Astrocyte of the spinal cord (primary cell): ENCODE data around the gene WNT4.

Experiments used
- DNase-seq: peaks from one replicate; pipeline ENCODE4 v3.0.0; 2011; ENCODE audit warnings: low read depth, low spot score
- H3K4me3 ChIP-seq: 2 replicates; pipeline ENCODE4 v1.5.1; 2011; ENCODE audit warnings: low read depth, mild to moderate bottlenecking, low read length, moderate library complexity
- in situ Hi-C: cut with HindIII; loops from 2 replicates; pipeline ENCODE4 v1.10.0; 2017; ENCODE audit warnings: low sequenced_read_pairs
- TF ChIP-seq, protein P1 (sequence below): IDR thresholded peaks from 2 replicates; pipeline ENCODE4 v1.5.1; 2012; ENCODE audit warnings: low read depth, mild to moderate bottlenecking, low read length, inconsistent platforms

WNT4 gene

DNA sequence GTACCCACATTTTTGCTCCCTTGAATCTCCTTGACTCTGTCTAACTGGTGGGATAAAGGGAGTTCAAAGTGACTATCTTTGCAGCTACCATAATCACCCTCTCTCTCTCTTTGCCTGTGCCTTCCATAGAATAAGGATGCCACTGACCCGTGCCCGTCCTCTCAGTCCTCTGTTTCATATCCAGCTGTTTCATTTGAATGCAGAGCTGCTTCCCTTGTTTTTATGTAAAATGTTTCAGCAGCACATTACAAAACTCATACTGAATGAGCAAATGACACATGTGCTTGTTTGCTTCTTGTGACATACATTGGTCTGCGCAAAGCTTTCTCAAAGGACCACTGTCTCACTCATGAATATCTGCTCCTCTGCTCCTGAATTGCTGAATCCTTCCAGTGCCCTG, 52.0 kb downstream of the WNT4 start:
- DNase-seq, result no peak
- H3K4me3 ChIP-seq, result no peak overlapping the region
- in situ Hi-C loops, result no loop called here
- TF ChIP-seq, protein P1, sequence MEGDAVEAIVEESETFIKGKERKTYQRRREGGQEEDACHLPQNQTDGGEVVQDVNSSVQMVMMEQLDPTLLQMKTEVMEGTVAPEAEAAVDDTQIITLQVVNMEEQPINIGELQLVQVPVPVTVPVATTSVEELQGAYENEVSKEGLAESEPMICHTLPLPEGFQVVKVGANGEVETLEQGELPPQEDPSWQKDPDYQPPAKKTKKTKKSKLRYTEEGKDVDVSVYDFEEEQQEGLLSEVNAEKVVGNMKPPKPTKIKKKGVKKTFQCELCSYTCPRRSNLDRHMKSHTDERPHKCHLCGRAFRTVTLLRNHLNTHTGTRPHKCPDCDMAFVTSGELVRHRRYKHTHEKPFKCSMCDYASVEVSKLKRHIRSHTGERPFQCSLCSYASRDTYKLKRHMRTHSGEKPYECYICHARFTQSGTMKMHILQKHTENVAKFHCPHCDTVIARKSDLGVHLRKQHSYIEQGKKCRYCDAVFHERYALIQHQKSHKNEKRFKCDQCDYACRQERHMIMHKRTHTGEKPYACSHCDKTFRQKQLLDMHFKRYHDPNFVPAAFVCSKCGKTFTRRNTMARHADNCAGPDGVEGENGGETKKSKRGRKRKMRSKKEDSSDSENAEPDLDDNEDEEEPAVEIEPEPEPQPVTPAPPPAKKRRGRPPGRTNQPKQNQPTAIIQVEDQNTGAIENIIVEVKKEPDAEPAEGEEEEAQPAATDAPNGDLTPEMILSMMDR, result no peak

DNA sequence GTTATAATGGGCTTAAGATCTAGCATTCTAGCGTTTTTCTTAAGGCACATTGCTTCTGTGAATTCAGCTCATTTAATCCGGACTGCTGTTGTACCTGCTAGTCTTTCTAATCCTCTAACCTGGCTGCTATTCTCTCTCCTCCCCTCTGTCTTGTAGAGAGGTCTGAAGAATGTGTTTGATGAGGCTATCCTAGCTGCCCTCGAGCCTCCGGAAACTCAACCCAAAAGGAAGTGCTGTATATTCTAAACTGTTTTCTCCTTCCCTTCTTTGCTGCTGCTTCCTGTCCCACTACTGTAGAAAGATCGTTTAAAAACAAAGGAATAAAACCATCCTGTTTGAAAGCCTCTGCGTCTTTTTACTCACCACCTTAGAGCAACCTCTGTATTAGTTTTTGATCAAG, 53.1 kb downstream of the WNT4 start:
- TF ChIP-seq, protein P1, result no peak
- no peak overlapping the region for H3K4me3 ChIP-seq
- no peak for DNase-seq
- in situ Hi-C loops, result no loop called here

DNA sequence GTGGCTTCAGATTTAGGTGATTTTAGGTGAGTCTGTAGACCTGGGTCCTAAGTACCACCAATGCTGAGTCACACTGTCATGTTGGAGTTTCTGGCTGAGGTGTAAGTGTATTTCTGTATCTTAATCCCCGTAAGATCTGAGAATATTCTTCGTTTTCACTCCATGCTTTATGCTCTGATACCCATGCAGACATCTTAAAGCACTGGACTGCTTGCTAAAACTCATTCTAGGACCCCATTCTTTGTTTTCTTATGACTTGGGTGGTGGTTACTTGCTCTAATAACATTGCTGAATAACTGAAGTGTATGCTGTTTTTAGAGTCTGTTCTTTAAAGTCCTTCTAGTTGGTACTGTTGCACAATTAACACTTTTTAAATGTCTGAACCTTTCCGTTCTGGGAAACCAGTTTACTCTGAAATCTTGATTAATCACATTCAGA, 53.7 kb downstream of the WNT4 start:
- TF ChIP-seq, protein P1, result no peak
- no peak overlapping the region for H3K4me3 ChIP-seq
- DNase-seq, result no peak
- in situ Hi-C loops, result no loop called here

DNA sequence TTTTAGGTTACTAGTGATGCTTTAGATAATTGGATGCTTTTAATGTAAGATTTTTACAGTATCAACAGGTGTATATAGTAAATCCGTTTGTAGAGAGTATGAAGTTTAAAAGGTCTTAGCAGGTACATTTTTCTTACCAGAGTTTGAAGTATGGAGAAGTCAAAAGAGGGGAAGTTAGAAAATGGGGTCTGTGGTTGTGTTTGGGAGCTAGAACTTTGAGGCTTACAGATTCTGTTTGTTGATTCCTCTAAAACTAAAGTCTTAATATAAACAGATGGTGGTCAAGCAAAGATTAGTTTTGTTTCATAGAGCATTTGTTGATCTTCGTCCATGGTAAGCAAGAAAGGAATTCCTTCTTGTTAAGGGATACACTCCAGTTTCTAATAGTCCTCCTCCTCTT, 54.6 kb downstream of the WNT4 start:
- DNase-seq, result no peak
- in situ Hi-C loops, result no loop called here
- no peak overlapping the region for H3K4me3 ChIP-seq
- TF ChIP-seq, protein P1, result no peak

DNA sequence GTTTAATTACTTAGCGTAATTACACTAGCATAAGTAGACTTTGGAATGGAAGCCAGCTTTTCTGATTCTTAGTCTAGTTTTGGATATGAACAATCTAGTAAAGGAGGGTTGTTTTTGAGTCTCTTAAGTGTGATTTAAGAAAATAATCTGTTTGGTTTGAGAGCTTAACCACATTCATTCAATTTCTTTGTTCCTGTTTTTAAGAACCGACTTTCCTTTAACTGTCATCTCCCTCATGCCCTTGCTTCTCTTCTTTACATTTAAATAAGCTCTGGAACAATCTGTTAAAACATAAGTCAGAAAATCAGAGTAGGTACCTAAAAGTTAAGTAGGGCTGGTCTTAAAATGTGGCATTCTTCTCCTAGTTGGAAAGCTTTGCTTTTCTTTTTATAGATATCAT, 62.7 kb downstream of the WNT4 start:
- no peak overlapping the region for H3K4me3 ChIP-seq
- DNase-seq, result no peak
- in situ Hi-C loops, result no loop called here
- TF ChIP-seq, protein P1, result no peak

DNA sequence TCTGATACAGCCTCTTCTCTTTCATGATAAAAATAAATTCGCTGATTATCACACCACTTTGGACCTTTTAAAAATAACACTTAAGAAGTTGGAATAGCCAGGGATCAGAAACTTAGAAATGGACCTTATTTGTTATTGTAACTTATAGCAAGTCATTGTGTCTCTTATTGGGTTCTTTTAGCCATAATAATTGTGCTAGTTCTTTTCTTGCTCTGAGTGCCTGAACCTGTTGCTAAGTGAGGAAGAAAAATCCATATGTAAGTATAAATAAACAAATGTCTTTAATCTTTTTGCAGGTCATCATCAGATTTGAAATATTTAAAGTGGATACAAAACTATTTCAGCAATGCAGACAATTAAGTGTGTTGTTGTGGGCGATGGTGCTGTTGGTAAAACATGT, 64.8 kb downstream of the WNT4 start:
- in situ Hi-C loops, result no loop called here
- DNase-seq, result no peak
- H3K4me3 ChIP-seq, result no peak overlapping the region
- TF ChIP-seq, protein P1, result no peak

DNA sequence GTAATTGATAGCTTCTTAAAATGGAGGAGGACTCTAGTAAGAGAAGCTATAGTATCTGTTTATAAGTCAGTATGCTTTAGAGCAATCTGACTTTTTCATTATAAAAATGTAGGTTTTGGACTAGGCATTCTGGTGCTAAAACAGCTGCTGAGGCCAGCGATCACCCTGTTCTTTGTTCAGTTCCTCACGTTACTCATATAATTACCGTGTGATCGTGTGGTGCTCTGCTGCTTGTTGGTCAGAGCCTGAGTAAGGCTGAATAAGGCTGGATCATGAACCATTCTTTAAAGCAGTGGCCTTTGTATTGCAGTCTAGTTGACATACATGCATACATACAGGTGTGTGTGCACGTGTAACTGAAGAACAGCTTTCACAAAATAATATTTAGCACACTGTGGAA, 65.2 kb downstream of the WNT4 start:
- TF ChIP-seq, protein P1, result no peak
- in situ Hi-C loops, result no loop called here
- DNase-seq, result peak; percentile 36
- no peak overlapping the region for H3K4me3 ChIP-seq
